OCI-LY1 (cell line): ENCODE results near the gene TRAPPC10.

ENCODE experiments used
- H2AFZ ChIP-seq: fragments of 200-600 bp; sonication (generic), shearing (Covaris generic); 2 replicates; pipeline ENCODE4 v1.6.0; 2014; ENCODE audit warnings: antibody characterized with exemption, mild to moderate bottlenecking, low read length
- H3F3A ChIP-seq: fragments of 200-600 bp; sonication (generic), shearing (Covaris generic); 2 replicates; pipeline ENCODE4 v1.6.0; 2014; ENCODE audit warnings: mild to moderate bottlenecking, antibody characterized with exemption, low read length, moderate library complexity; ENCODE audit not compliant: insufficient read depth
- H3K27ac ChIP-seq: fragments of 200-600 bp; sonication (generic); 2 replicates; pipeline ENCODE4 v1.5.1; 2014; ENCODE audit warnings: low read length, mixed run types, mild to moderate bottlenecking, low read depth; ENCODE audit not compliant: poor library complexity, severe bottlenecking
- H3K27me3 ChIP-seq: fragments of 200-600 bp; sonication (generic); 2 replicates; pipeline ENCODE4 v1.6.0; 2014; ENCODE audit warnings: antibody characterized with exemption, mild to moderate bottlenecking, low read length, moderate library complexity; ENCODE audit not compliant: insufficient read depth
- H3K36me3 ChIP-seq: fragments of 200-600 bp; sonication (generic); 2 replicates; pipeline ENCODE4 v1.6.1; 2014; ENCODE audit warnings: mild to moderate bottlenecking, antibody characterized with exemption, low read length, moderate library complexity, mixed read lengths; ENCODE audit not compliant: insufficient read depth
- H3K4me1 ChIP-seq: fragments of 200-600 bp; sonication (generic); 2 replicates; pipeline ENCODE4 v1.5.1; 2014; ENCODE audit warnings: mild to moderate bottlenecking, low read length, moderate library complexity; ENCODE audit not compliant: insufficient read depth, severe bottlenecking
- H3K4me2 ChIP-seq: fragments of 200-600 bp; sonication (generic), shearing (Covaris generic); 2 replicates; pipeline ENCODE4 v1.6.1; 2014; ENCODE audit warnings: low read length
- H3K4me3 ChIP-seq: fragments of 200-600 bp; sonication (generic); 2 replicates; pipeline ENCODE4 v1.5.1; 2014; ENCODE audit warnings: low read length, low read depth, mild to moderate bottlenecking, mixed read lengths; ENCODE audit not compliant: poor library complexity, severe bottlenecking
- H3K79me2 ChIP-seq: fragments of 200-600 bp; shearing (Covaris generic); 2 replicates; pipeline ENCODE4 v1.6.1; 2016; ENCODE audit warnings: mixed run types, low read length, mixed read lengths; ENCODE audit not compliant: insufficient read depth
- H3K9ac ChIP-seq: fragments of 200-600 bp; sonication (generic), shearing (Covaris generic); 2 replicates; pipeline ENCODE4 v1.6.1; 2014; ENCODE audit warnings: mild to moderate bottlenecking, low read length, mixed read lengths
- H3K9me2 ChIP-seq: fragments of 200-600 bp; sonication (generic), shearing (Covaris generic); 2 replicates; pipeline ENCODE4 v1.6.1; 2014; ENCODE audit warnings: low read depth, mild to moderate bottlenecking, low read length, mixed read lengths
- H3K9me3 ChIP-seq: fragments of 200-600 bp; shearing (Covaris generic); 2 replicates; pipeline ENCODE4 v1.6.1; 2014; ENCODE audit warnings: low read length, mixed read lengths
- H4K20me1 ChIP-seq: fragments of 200-600 bp; sonication (generic), shearing (Covaris generic); 2 replicates; pipeline ENCODE4 v1.6.0; 2016; ENCODE audit warnings: mild to moderate bottlenecking, low read length; ENCODE audit not compliant: insufficient read depth
- CTCF ChIP-seq: fragments of 200-600 bp; sonication (generic), shearing (Covaris generic); IDR thresholded peaks from 2 replicates; pipeline ENCODE4 v1.5.1; 2017; ENCODE audit warnings: mild to moderate bottlenecking, antibody characterized with exemption, low read length, moderate library complexity, mixed read lengths
- EZH2 ChIP-seq: fragments of 200-600 bp; sonication (generic), shearing (Covaris generic); IDR thresholded peaks from 2 replicates; pipeline ENCODE4 v1.8.0; 2017; ENCODE audit warnings: borderline replicate concordance, mixed run types, mild to moderate bottlenecking, antibody characterized with exemption, low read length, moderate library complexity, mixed read lengths

TRAPPC10 gene

GRCh38 chr21:44049606-44050005, 37.5 kb downstream of the TRAPPC10 start:
- H3K9me3 ChIP-seq: no peaks in the 10 kb centered on the region
- H3F3A ChIP-seq: no peaks in the 10 kb centered on the region
- H3K4me2 ChIP-seq: no peak overlapping the region
- no peak for TF ChIP-seq EZH2
- TF ChIP-seq CTCF: no peak
- no peak overlapping the region for H3K4me3 ChIP-seq
- no peaks in the 10 kb centered on the region for H3K79me2 ChIP-seq
- no peaks in the 10 kb centered on the region for H3K9me2 ChIP-seq
- no peaks in the 10 kb centered on the region for H4K20me1 ChIP-seq
- H3K36me3 ChIP-seq: peaks cover 34% of the 10 kb centered on the region
- peaks cover 21% of the 10 kb centered on the region for H3K4me1 ChIP-seq
- no peak overlapping the region for H3K9ac ChIP-seq
- H3K27ac ChIP-seq: no peak overlapping the region
- no peak overlapping the region for H2AFZ ChIP-seq
- no peaks in the 10 kb centered on the region for H3K27me3 ChIP-seq

- peaks cover 39% of the 10 kb centered on the region; the same call in 1 of the 2 replicates for H3K36me3 ChIP-seq
- H3K4me3 ChIP-seq: no peak overlapping the region
- no peaks in the 10 kb centered on the region for H3K27me3 ChIP-seq
- H3K4me2 ChIP-seq: no peak overlapping the region
- no peaks in the 10 kb centered on the region for H3K79me2 ChIP-seq
- H3K9ac ChIP-seq: no peak overlapping the region
- H3F3A ChIP-seq: no peaks in the 10 kb centered on the region
- no peaks in the 10 kb centered on the region for H4K20me1 ChIP-seq
- H3K9me2 ChIP-seq: no peaks in the 10 kb centered on the region
- H2AFZ ChIP-seq: no peak overlapping the region
- H3K27ac ChIP-seq: no peak overlapping the region
- peaks cover 21% of the 10 kb centered on the region for H3K4me1 ChIP-seq
- no peaks in the 10 kb centered on the region for H3K9me3 ChIP-seq
- TF ChIP-seq CTCF (no peak), EZH2 (no peak)
Measured at GRCh38 chr21:44050276-44050675, 38.2 kb downstream of the TRAPPC10 start.

DNA sequence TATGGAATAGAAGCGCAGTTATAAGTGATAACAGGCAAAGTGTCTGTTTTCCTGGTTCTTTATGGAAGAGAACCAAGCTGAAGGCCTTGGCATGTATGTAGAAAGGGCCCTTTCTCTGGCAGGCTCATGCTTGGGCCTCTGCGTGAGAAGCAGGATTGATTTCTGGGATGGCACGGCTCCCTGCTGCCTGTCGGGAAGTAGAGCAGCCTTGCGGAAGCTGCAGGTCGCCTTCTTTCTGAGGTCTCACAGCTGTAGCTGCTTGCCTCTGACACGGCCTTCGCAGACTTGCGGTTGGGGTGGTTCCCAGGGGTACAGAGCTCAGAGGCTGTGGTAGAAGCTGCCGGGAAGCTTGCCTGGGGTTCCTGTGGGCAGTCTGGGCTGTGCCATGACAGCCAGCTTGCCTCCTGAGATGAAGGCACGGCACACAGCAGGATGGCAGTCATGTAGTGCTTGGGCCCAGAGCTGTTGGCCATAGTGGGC, 39.4 kb downstream of the TRAPPC10 start:
- H3K9ac ChIP-seq: no peak overlapping the region
- no peaks in the 10 kb centered on the region for H3K79me2 ChIP-seq
- peak overlapping the region; percentile 33; the same call in 1 of the 2 replicates for H3K4me2 ChIP-seq
- H2AFZ ChIP-seq: no peak overlapping the region
- H3K27ac ChIP-seq: peak overlapping the region; percentile 45
- H3K9me2 ChIP-seq: no peaks in the 10 kb centered on the region
- H3K4me3 ChIP-seq: no peak overlapping the region
- no peaks in the 10 kb centered on the region for H3K27me3 ChIP-seq
- H4K20me1 ChIP-seq: no peaks in the 10 kb centered on the region
- H3K9me3 ChIP-seq: no peaks in the 10 kb centered on the region
- no peaks in the 10 kb centered on the region for H3F3A ChIP-seq
- peaks cover 47% of the 10 kb centered on the region for H3K36me3 ChIP-seq
- TF ChIP-seq EZH2: no peak
- no peak for TF ChIP-seq CTCF
- H3K4me1 ChIP-seq: peaks cover 21% of the 10 kb centered on the region
